ENCODE data around the gene SPINT3.

SPINT3 gene

DNA sequence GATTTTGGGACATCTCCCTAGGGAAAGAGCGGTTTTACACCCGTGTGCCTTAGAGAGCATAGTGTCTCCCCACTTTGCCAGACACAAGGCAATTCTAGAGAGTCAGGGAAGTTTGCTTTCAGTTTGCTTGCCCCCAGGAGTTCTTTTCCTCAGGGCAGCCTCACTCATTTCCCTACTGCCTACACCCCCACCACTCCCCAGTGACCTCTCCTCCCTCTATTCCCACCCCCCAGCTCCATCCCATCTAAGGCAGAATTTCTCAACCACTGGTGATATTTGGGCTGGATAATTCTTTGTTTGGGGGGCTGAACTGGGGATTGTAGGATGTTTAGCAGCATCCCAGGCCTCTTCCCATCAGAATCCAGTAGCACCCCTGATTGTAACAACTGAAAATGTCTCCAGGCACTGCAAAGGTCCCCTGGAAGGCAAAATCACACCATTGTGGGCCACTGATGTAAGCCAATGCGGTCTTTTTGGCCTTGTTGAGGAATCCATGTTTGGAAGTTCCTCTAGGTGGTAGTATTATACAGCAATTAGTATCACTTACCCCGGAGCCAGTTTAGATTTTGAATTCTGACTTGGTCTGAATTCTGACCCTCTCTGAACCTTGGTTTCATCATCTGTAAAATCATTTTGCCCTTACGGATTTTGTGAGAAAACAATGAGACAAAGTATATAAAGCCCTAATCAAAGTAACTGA lies 30.5 kb upstream of the SPINT3 start:
- TF ChIP-seq, protein P1, sequence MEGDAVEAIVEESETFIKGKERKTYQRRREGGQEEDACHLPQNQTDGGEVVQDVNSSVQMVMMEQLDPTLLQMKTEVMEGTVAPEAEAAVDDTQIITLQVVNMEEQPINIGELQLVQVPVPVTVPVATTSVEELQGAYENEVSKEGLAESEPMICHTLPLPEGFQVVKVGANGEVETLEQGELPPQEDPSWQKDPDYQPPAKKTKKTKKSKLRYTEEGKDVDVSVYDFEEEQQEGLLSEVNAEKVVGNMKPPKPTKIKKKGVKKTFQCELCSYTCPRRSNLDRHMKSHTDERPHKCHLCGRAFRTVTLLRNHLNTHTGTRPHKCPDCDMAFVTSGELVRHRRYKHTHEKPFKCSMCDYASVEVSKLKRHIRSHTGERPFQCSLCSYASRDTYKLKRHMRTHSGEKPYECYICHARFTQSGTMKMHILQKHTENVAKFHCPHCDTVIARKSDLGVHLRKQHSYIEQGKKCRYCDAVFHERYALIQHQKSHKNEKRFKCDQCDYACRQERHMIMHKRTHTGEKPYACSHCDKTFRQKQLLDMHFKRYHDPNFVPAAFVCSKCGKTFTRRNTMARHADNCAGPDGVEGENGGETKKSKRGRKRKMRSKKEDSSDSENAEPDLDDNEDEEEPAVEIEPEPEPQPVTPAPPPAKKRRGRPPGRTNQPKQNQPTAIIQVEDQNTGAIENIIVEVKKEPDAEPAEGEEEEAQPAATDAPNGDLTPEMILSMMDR (IDR thresholded peaks at IDR 0.05; ENCODE audit: extremely low read depth, missing control alignments) = no peak
- peak; percentile 10 for DNase-seq (ENCODE audit: low spot score)

GRCh38 chr20:45545351-45545750 lies 29.9 kb upstream of the SPINT3 start:
- no peak for DNase-seq (ENCODE audit: low spot score)
- TF ChIP-seq, protein P1 (IDR thresholded peaks at IDR 0.05; ENCODE audit: extremely low read depth, missing control alignments) = no peak

- no peak for DNase-seq (ENCODE audit: low spot score)
- TF ChIP-seq, protein P1 (IDR thresholded peaks at IDR 0.05; ENCODE audit: extremely low read depth, missing control alignments) = no peak
Observed at GRCh38 chr20:45539382-45539781, 24.0 kb upstream of the SPINT3 start, which contains the start of gene WFDC6. Gene WFDC6 (minus strand): TSS chr20:45539482. CDS start chr20:45539407, 75 bp downstream.

- no peak for DNase-seq (ENCODE audit: low spot score)
- TF ChIP-seq, protein P1 (IDR thresholded peaks at IDR 0.05; ENCODE audit: extremely low read depth, missing control alignments) = no peak
Observed at GRCh38 chr20:45538209-45538799, 22.9 kb upstream of the SPINT3 start.

- no peak for DNase-seq (ENCODE audit: low spot score)
- TF ChIP-seq, protein P1 (IDR thresholded peaks at IDR 0.05; ENCODE audit: extremely low read depth, missing control alignments) = no peak
Observed at GRCh38 chr20:45527294-45527693, 11.9 kb upstream of the SPINT3 start.

GRCh38 chr20:45523821-45524220 lies 8.4 kb upstream of the SPINT3 start:
- TF ChIP-seq, protein P1 (IDR thresholded peaks at IDR 0.05; ENCODE audit: extremely low read depth, missing control alignments) = no peak
- DNase-seq (ENCODE audit: low spot score) = no peak

DNA sequence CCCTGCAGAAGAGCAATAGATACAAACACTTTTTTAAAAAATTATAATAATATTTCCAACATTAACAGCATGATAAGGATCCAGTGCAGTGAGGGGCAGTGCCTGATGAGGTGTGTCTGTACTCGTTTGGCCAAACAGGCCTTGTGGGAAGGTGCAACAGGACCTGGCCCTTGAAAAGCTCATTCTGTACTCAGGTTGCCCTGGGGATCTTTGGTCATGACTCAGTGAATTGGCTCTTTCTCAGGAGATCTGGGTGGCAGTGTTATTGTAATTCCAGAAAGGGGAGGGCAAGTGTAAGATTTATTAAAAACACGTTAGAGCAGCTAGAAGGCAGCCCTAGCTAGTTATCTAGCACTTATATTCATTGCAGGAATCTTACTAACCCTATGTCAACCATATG lies 2.9 kb upstream of the SPINT3 start:
- TF ChIP-seq, protein P1 (IDR thresholded peaks at IDR 0.05; ENCODE audit: extremely low read depth, missing control alignments) = no peak
- DNase-seq (ENCODE audit: low spot score) = no peak
